GM21717 (cell line): ENCODE results near the gene INO80.
A peak's percentile ranks its signal among the peaks of the same experiment; 100 is the strongest.
"Not testable (repeated sequence)": the region's sequence is repeated elsewhere in the genome, so short reads cannot be mapped to it uniquely, and the experiment has no call there.

Source experiments
- ATAC-seq: cut with Tn5 transposase; IDR thresholded peaks from one replicate; pipeline ENCODE4 v1.9.1; 2021; ENCODE audit warnings: mild to moderate bottlenecking, moderate library complexity; ENCODE audit not compliant: unreplicated experiment

The INO80 gene

GRCh38 chr15:41116962-41117252 lies 827 bp upstream of the INO80 start:
- no peak for ATAC-seq

GRCh38 chr15:41115652-41116115 lies 396 bp downstream of the INO80 start:
- ATAC-seq = peak; percentile 49

GRCh38 chr15:41115161-41115651 lies 874 bp downstream of the INO80 start:
- no peak for ATAC-seq

- no peak for ATAC-seq
These were observed 9.1 kb downstream of the INO80 start for GRCh38 chr15:41106947-41107346.

- no peak for ATAC-seq
These were observed 10.4 kb downstream of the INO80 start for GRCh38 chr15:41105348-41106334.

- no peak for ATAC-seq
These were observed 11.8 kb downstream of the INO80 start for GRCh38 chr15:41104234-41104633.

- ATAC-seq = no peak
These were observed 13.2 kb downstream of the INO80 start for GRCh38 chr15:41102854-41103253.

- ATAC-seq = no peak
These were observed 19.9 kb downstream of the INO80 start for GRCh38 chr15:41096178-41096577.

- no peak for ATAC-seq
These were observed 31.1 kb downstream of the INO80 start for GRCh38 chr15:41085029-41085428.

- ATAC-seq = no peak
These were observed 35.9 kb downstream of the INO80 start for GRCh38 chr15:41080144-41080543.

GRCh38 chr15:41079717-41080116 lies 36.4 kb downstream of the INO80 start:
- ATAC-seq = no peak

- ATAC-seq = not testable (repeated sequence)
These were observed 37.2 kb downstream of the INO80 start for GRCh38 chr15:41078879-41079278.

GRCh38 chr15:41078125-41078524 lies 38.0 kb downstream of the INO80 start:
- no peak for ATAC-seq

- no peak for ATAC-seq
These were observed 43.1 kb downstream of the INO80 start for GRCh38 chr15:41073028-41073427.

- ATAC-seq = no peak
These were observed 44.1 kb downstream of the INO80 start for GRCh38 chr15:41072013-41072412.

- ATAC-seq = no peak
These were observed 49.6 kb downstream of the INO80 start for GRCh38 chr15:41066516-41066915.

- ATAC-seq = no peak
These were observed 54.4 kb downstream of the INO80 start for GRCh38 chr15:41061667-41062066.

GRCh38 chr15:41060505-41060904 lies 55.6 kb downstream of the INO80 start:
- ATAC-seq = no peak

- ATAC-seq = no peak
These were observed 59.3 kb downstream of the INO80 start for GRCh38 chr15:41056810-41057209.

- no peak for ATAC-seq
These were observed 60.4 kb downstream of the INO80 start for GRCh38 chr15:41055706-41056105.

- no peak for ATAC-seq
These were observed 64.9 kb downstream of the INO80 start for GRCh38 chr15:41051139-41051538.

GRCh38 chr15:41048852-41049251 lies 67.2 kb downstream of the INO80 start:
- ATAC-seq = no peak
